HG03442 (cell line): ENCODE results near the gene IL2RA.
"Not testable (repeated sequence)": the region's sequence is repeated elsewhere in the genome, so short reads cannot be mapped to it uniquely, and the experiment has no call there.

Source experiments
- ATAC-seq: cut with Tn5 transposase; IDR thresholded peaks from one replicate; pipeline ENCODE4 v1.9.1; 2021; ENCODE audit warnings: mild to moderate bottlenecking, moderate library complexity; ENCODE audit not compliant: unreplicated experiment

Gene IL2RA

GRCh38 chr10:6062101-6062771, at the start of gene IL2RA:
TSS of gene IL2RA (minus strand) at chr10:6062367. CDS start at chr10:6062151, 216 bp downstream.
- ATAC-seq, result no peak

GRCh38 chr10:6110136-6110535, 48.0 kb upstream of the IL2RA start:
- no peak for ATAC-seq

- ATAC-seq, result no peak
These were observed 47.2 kb upstream of the IL2RA start for GRCh38 chr10:6109444-6109775.

- no peak for ATAC-seq
These were observed 46.7 kb upstream of the IL2RA start for GRCh38 chr10:6108631-6109443.

- no peak for ATAC-seq
These were observed 45.9 kb upstream of the IL2RA start for GRCh38 chr10:6108072-6108471.

- not testable (repeated sequence) for ATAC-seq
These were observed 45.4 kb upstream of the IL2RA start for GRCh38 chr10:6107616-6108015.

- no peak for ATAC-seq
These were observed 41.4 kb upstream of the IL2RA start for GRCh38 chr10:6103591-6103990.

- no peak for ATAC-seq
These were observed 40.0 kb upstream of the IL2RA start for GRCh38 chr10:6102128-6102527.

- ATAC-seq, result peak; percentile 89
These were observed 39.0 kb upstream of the IL2RA start for GRCh38 chr10:6101181-6101580.

GRCh38 chr10:6100370-6100769, 38.2 kb upstream of the IL2RA start:
- no peak for ATAC-seq

GRCh38 chr10:6098156-6098555, 36.0 kb upstream of the IL2RA start:
- ATAC-seq, result no peak

GRCh38 chr10:6097063-6097462, 34.9 kb upstream of the IL2RA start:
- ATAC-seq, result no peak

- no peak for ATAC-seq
These were observed 33.8 kb upstream of the IL2RA start for GRCh38 chr10:6095810-6096570.

GRCh38 chr10:6092731-6093130, 30.6 kb upstream of the IL2RA start:
- ATAC-seq, result no peak

- ATAC-seq, result no peak
These were observed 29.5 kb upstream of the IL2RA start for GRCh38 chr10:6091630-6092029.

- ATAC-seq, result no peak
These were observed 27.4 kb upstream of the IL2RA start for GRCh38 chr10:6089334-6090219.

- ATAC-seq, result peak; percentile 89
These were observed 26.7 kb upstream of the IL2RA start, which contains the start of gene RBM17 for GRCh38 chr10:6088721-6089333. TSS of gene RBM17 (plus strand) at chr10:6089034. CDS start at chr10:6097066, 8,032 bp downstream.

GRCh38 chr10:6086375-6087233, 24.4 kb upstream of the IL2RA start:
- ATAC-seq, result peak; percentile 30
